HCT116 (cell line): ENCODE results near the gene SLC4A4. TPM values are rescaled to one million over a fixed set of nuclear protein-coding genes. Genes with fewer than 3 reads are reported as not detected.

ENCODE experiments used
- ATAC-seq: fragments of 200-7000 bp; cut with Tn5 transposase; 2 replicates; pipeline ENCODE4 v1.9.1; 2020; ENCODE audit warnings: mild to moderate bottlenecking, moderate library complexity
- BruUV-seq: library from RNA; stranded (reverse); fragments of 400-500 nt; replicated peaks from 2 replicates; lab custom pipeline; 2021; lab: Mats Ljungman, UMichigan
- CTCF ChIA-PET: fragments of 300-600 bp; sonication (Branson Sonifier 250); formaldehyde crosslinking; loops from one replicate; lab custom pipeline; 2021; ENCODE audit warnings: antibody characterized with exemption; lab: Charles Lee
- POLR2A ChIA-PET: fragments of 300-600, 350-600 bp; sonication (Branson Sonifier 250); formaldehyde crosslinking; loops from one replicate; lab custom pipeline; 2021; ENCODE audit warnings: antibody characterized with exemption; lab: Charles Lee
- RAD21 ChIA-PET, 2 experiments: fragments of 300-600 bp; sonication (Branson Sonifier 250); formaldehyde crosslinking; loops; one replicate each; lab custom pipeline; 2023; ENCODE audit warnings: low total read pairs in 2 of 2; ENCODE audit not compliant: uncharacterized antibody in 2 of 2, unreplicated experiment in 2 of 2, low non-redundant PET in 1 of 2; lab: Charles Lee
- DNase-seq: peaks from one replicate; pipeline ENCODE4 v3.0.0-alpha.2; 2010; ENCODE audit warnings: low read depth, low spot score
- H2AFZ ChIP-seq: fragments of 200-600 bp; shearing (Covaris generic), sonication (generic); 2 replicates; pipeline ENCODE4 v1.6.1; 2017; ENCODE audit warnings: low read depth, mixed run types, mixed read lengths, antibody characterized with exemption, low read length; ENCODE audit not compliant: poor library complexity, severe bottlenecking
- H3K27ac ChIP-seq: 2 replicates; pipeline ENCODE4 v1.5.1; 2012; ENCODE audit warnings: low read depth, low read length
- H3K27me3 ChIP-seq: fragments of 200-600 bp; sonication (generic); 2 replicates; pipeline ENCODE4 v1.6.1; 2016; ENCODE audit warnings: mixed run types, low read length, mixed read lengths; ENCODE audit not compliant: insufficient read depth
- H3K36me3 ChIP-seq, 2 experiments: fragments of 200-500 bp in 1 of 2; fragments of 200-600 bp in 1 of 2; sonication (Bioruptor generic) in 1 of 2; sonication (generic) in 1 of 2; 2 replicates each; pipeline versions ENCODE4 v1.5.1 to v1.6.1; 2014 to 2016; ENCODE audit warnings: low read length in 2 of 2, inconsistent platforms in 1 of 2, mixed read lengths in 1 of 2, mixed run types in 1 of 2; ENCODE audit not compliant: insufficient read depth in 2 of 2, control insufficient read depth in 1 of 2
- H3K4me1 ChIP-seq, 2 experiments: fragments of 200-600 bp in 1 of 2; sonication (generic) in 1 of 2; 2 replicates each; pipeline versions ENCODE4 v1.5.1 to v1.6.1; 2012 to 2017; ENCODE audit warnings: low read length in 2 of 2, inconsistent platforms in 1 of 2, mild to moderate bottlenecking in 1 of 2, mixed read lengths in 1 of 2, mixed run types in 1 of 2, moderate library complexity in 1 of 2; ENCODE audit not compliant: insufficient read depth in 2 of 2, control insufficient read depth in 1 of 2
- H3K4me2 ChIP-seq: fragments of 200-600 bp; sonication (generic); 2 replicates; pipeline ENCODE4 v1.6.1; 2017; ENCODE audit warnings: mixed run types, low read length, mixed read lengths
- H3K4me3 ChIP-seq, 2 experiments: fragments of 200-600 bp in 1 of 2; sonication (generic) in 1 of 2; replicated peaks in 1 of 2; 2 replicates each; pipeline ENCODE4 v1.5.1; 2011 to 2016; ENCODE audit warnings: low read length in 2 of 2, control low read depth in 1 of 2, low read depth in 1 of 2, mild to moderate bottlenecking in 1 of 2, mixed read lengths in 1 of 2, mixed run types in 1 of 2
- H3K79me2 ChIP-seq: fragments of 200-600 bp; sonication (generic); 2 replicates; pipeline ENCODE4 v1.6.1; 2017; ENCODE audit warnings: mild to moderate bottlenecking, mixed run types, low read length, moderate library complexity, mixed read lengths; ENCODE audit not compliant: insufficient read depth
- H3K9ac ChIP-seq: fragments of 200-600 bp; sonication (generic); 2 replicates; pipeline ENCODE4 v1.6.1; 2016; ENCODE audit warnings: low read length, mixed read lengths
- H3K9me2 ChIP-seq: fragments of 200-600 bp; sonication (generic), shearing (Covaris generic); 2 replicates; pipeline ENCODE4 v1.6.1; 2017; ENCODE audit warnings: mixed run types, mild to moderate bottlenecking, moderate library complexity; ENCODE audit not compliant: insufficient read depth
- H3K9me3 ChIP-seq, 2 experiments: fragments of 200-500 bp in 1 of 2; fragments of 200-600 bp in 1 of 2; sonication (Bioruptor generic) in 1 of 2; sonication (generic) in 1 of 2; 2 replicates each; pipeline ENCODE4 v1.6.1; 2014 to 2017; ENCODE audit warnings: low read length in 2 of 2, mixed read lengths in 2 of 2, inconsistent platforms in 1 of 2, low read depth in 1 of 2, mild to moderate bottlenecking in 1 of 2, mixed run types in 1 of 2, moderate library complexity in 1 of 2; ENCODE audit not compliant: control insufficient read depth in 1 of 2, insufficient read depth in 1 of 2
- H4K20me1 ChIP-seq: fragments of 200-600 bp; sonication (generic), shearing (Covaris generic); 2 replicates; pipeline ENCODE4 v1.6.1; 2017; ENCODE audit warnings: mixed run types, mild to moderate bottlenecking, moderate library complexity; ENCODE audit not compliant: insufficient read depth
- CBX3 ChIP-seq: IDR thresholded peaks from 2 replicates; pipeline ENCODE4 v1.6.1; 2012; ENCODE audit warnings: low read depth
- CEBPB ChIP-seq: IDR thresholded peaks from 2 replicates; pipeline ENCODE4 v1.6.1; 2012; ENCODE audit warnings: low read depth
- FOSL1 ChIP-seq: IDR thresholded peaks from 2 replicates; pipeline ENCODE4 v1.6.1; 2012; ENCODE audit warnings: low read depth
- JUND ChIP-seq: IDR thresholded peaks from 2 replicates; pipeline ENCODE4 v1.6.1; 2012
- RAD21 ChIP-seq: IDR thresholded peaks from 2 replicates; pipeline ENCODE4 v1.6.1; 2012; ENCODE audit warnings: low read depth, mild to moderate bottlenecking
- TCF7L2 ChIP-seq: IDR thresholded peaks from 2 replicates; pipeline ENCODE4 v1.7.0; 2011; ENCODE audit warnings: borderline replicate concordance, inconsistent platforms; ENCODE audit not compliant: insufficient read depth, insufficient read length; ENCODE audit errors: extremely low read depth
- YY1 ChIP-seq: IDR thresholded peaks from 2 replicates; pipeline ENCODE4 v1.6.1; 2011; ENCODE audit warnings: low read length, low read depth, moderate library complexity, mild to moderate bottlenecking; ENCODE audit not compliant: insufficient replicate concordance; ENCODE audit errors: extremely low read depth
- ZFX ChIP-seq: fragments of 450-650 bp; IDR thresholded peaks from 2 replicates; pipeline ENCODE4 v1.6.1; 2017
- ZNF274 ChIP-seq: fragments of 200-500 bp; sonication (Bioruptor generic); IDR thresholded peaks from 2 replicates; pipeline ENCODE4 v1.6.1; 2014; ENCODE audit warnings: mild to moderate bottlenecking, low read depth, low read length, inconsistent platforms
- intact Hi-C: fragments of 100-400 bp; cut with micrococcal nuclease; formaldehyde crosslinking; loops from 2 replicates; pipeline ENCODE4 v1.10.0; 2022
- total RNA-seq: library from RNA; stranded (reverse); gene quantifications from one replicate; pipeline ENCODE4 v1.2.1, GENCODE V29; 2021; ENCODE audit not compliant: unreplicated experiment
- TF ChIP-seq, protein P1 (sequence below): IDR thresholded peaks from 2 replicates; pipeline ENCODE4 v1.6.1; 2012; ENCODE audit warnings: low read depth
- TF ChIP-seq, protein P2 (sequence below): IDR thresholded peaks from 2 replicates; pipeline ENCODE4 v1.6.1; 2012

Gene SLC4A4
- total RNA-seq, 1 experiment from 2014 or later, result 0.30 TPM

- ATAC-seq (no peak), DNase-seq (no peak)
- H3K36me3 ChIP-seq, result no peaks in the 10 kb centered on the region
- H4K20me1 ChIP-seq, result no peaks in the 10 kb centered on the region
- ChIA-PET RAD21 (no interaction called here), POLR2A (no interaction called here), CTCF (no interaction called here)
- no peak overlapping the region for H2AFZ ChIP-seq
- H3K4me3 ChIP-seq, result no peak overlapping the region
- no peak overlapping the region for H3K9ac ChIP-seq
- no peak overlapping the region for H3K4me2 ChIP-seq
- H3K79me2 ChIP-seq, result no peaks in the 10 kb centered on the region
- H3K27ac ChIP-seq, result no peak overlapping the region
- no peaks in the 10 kb centered on the region for H3K4me1 ChIP-seq
- no peaks in the 10 kb centered on the region for H3K9me3 ChIP-seq
- H3K9me2 ChIP-seq, result no peaks in the 10 kb centered on the region
- intact Hi-C loops, result no loop called here
- BruUV-seq, result no TSS peak
- no peak for TF ChIP-seq CEBPB
- no peak for TF ChIP-seq RAD21
- TF ChIP-seq, protein P1, sequence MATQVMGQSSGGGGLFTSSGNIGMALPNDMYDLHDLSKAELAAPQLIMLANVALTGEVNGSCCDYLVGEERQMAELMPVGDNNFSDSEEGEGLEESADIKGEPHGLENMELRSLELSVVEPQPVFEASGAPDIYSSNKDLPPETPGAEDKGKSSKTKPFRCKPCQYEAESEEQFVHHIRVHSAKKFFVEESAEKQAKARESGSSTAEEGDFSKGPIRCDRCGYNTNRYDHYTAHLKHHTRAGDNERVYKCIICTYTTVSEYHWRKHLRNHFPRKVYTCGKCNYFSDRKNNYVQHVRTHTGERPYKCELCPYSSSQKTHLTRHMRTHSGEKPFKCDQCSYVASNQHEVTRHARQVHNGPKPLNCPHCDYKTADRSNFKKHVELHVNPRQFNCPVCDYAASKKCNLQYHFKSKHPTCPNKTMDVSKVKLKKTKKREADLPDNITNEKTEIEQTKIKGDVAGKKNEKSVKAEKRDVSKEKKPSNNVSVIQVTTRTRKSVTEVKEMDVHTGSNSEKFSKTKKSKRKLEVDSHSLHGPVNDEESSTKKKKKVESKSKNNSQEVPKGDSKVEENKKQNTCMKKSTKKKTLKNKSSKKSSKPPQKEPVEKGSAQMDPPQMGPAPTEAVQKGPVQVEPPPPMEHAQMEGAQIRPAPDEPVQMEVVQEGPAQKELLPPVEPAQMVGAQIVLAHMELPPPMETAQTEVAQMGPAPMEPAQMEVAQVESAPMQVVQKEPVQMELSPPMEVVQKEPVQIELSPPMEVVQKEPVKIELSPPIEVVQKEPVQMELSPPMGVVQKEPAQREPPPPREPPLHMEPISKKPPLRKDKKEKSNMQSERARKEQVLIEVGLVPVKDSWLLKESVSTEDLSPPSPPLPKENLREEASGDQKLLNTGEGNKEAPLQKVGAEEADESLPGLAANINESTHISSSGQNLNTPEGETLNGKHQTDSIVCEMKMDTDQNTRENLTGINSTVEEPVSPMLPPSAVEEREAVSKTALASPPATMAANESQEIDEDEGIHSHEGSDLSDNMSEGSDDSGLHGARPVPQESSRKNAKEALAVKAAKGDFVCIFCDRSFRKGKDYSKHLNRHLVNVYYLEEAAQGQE, result no peak
- no peak for TF ChIP-seq CBX3
- no peak for TF ChIP-seq JUND
- TF ChIP-seq ZFX, result no peak
- no peak for TF ChIP-seq ZNF274
- TF ChIP-seq, protein P2, sequence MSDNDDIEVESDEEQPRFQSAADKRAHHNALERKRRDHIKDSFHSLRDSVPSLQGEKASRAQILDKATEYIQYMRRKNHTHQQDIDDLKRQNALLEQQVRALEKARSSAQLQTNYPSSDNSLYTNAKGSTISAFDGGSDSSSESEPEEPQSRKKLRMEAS, result no peak
- no peak for TF ChIP-seq YY1
- no peak for TF ChIP-seq FOSL1
- TF ChIP-seq TCF7L2, result no peak
- H3K27me3 ChIP-seq, result peaks cover 3% of the 10 kb centered on the region; the same call in 1 of the 2 replicates
Measured at GRCh38 chr4:71445811-71446210, 107.0 kb downstream of the SLC4A4 start.
